T-cell (primary cell): Measurements from ENCODE around the gene AK4. TPM values are rescaled to one million over a fixed set of nuclear protein-coding genes. Genes with fewer than 3 reads are reported as not detected.

Source experiments
- ATAC-seq, 4 experiments: fragments of 200-7000 bp in 3 of 4; fragments of 150-1000 bp in 1 of 4; cut with Tn5 transposase; replicated peaks in 1 of 4; 1 replicate in 3 of 4; 2 replicates in 1 of 4; pipeline ENCODE4 v1.10.0; 2021; ENCODE audit warnings: moderate library complexity in 3 of 4, mild to moderate bottlenecking in 2 of 4, moderate number of reproducible peaks in 1 of 4
- CTCF ChIA-PET, 2 donors: fragments of 300-600 bp; sonication (Branson Sonifier 250); formaldehyde crosslinking; loops; one replicate each; lab custom pipeline; 2022; ENCODE audit warnings: antibody characterized with exemption in 2 of 2; lab: Charles Lee
- POLR2A ChIA-PET, 2 donors: fragments of 300-600 bp; sonication (Branson Sonifier 250); formaldehyde crosslinking; loops; one replicate each; lab custom pipeline; 2022; ENCODE audit warnings: antibody characterized with exemption in 2 of 2; lab: Charles Lee
- DNase-seq, 35 experiments: peaks; one replicate each; pipeline versions ENCODE4 v3.0.0 to v3.0.0-alpha.2; 2013 to 2023
- H3K27ac ChIP-seq: one replicate; pipeline ENCODE4 v1.5.1; 2013; ENCODE audit warnings: low read length
- H3K27me3 ChIP-seq, 2 experiments: replicated peaks in 1 of 2; 1 replicate in 1 of 2; 2 replicates in 1 of 2; pipeline versions ENCODE4 v1.6.1 to v1.7.0; 2013; ENCODE audit warnings: low read length in 1 of 2, mixed read lengths in 1 of 2; ENCODE audit not compliant: control insufficient read depth in 2 of 2, insufficient read depth in 2 of 2; ENCODE audit errors: extremely low read depth in 1 of 2
- H3K36me3 ChIP-seq, 2 donors: 1 replicate in 1 of 2; 2 replicates in 1 of 2; pipeline versions ENCODE4 v1.6.1 to v1.7.0; 2013; ENCODE audit warnings: low read length in 1 of 2; ENCODE audit not compliant: control insufficient read depth in 2 of 2, insufficient read depth in 1 of 2; ENCODE audit errors: extremely low read depth in 1 of 2
- H3K4me1 ChIP-seq, 2 experiments: 1 replicate in 1 of 2; 2 replicates in 1 of 2; pipeline versions ENCODE4 v1.6.1 to v1.7.0; 2013; ENCODE audit warnings: low read length in 2 of 2, mixed read lengths in 1 of 2; ENCODE audit not compliant: insufficient read depth in 2 of 2, control insufficient read depth in 1 of 2; ENCODE audit errors: extremely low read depth in 1 of 2
- H3K4me3 ChIP-seq, 2 donors: 1 replicate in 1 of 2; 2 replicates in 1 of 2; pipeline versions ENCODE4 v1.5.1 to v1.7.0; 2013; ENCODE audit warnings: mild to moderate bottlenecking in 2 of 2, low read length in 1 of 2, moderate library complexity in 1 of 2; ENCODE audit not compliant: control insufficient read depth in 1 of 2; ENCODE audit errors: extremely low read depth in 1 of 2
- H3K9me3 ChIP-seq: 2 replicates; pipeline ENCODE4 v1.7.0; 2013
- H3K27ac Mint-ChIP-seq, 2 donors: one replicate each; pipeline ENCODE4 v1.8.0; 2020 to 2021; ENCODE audit warnings: mild to moderate bottlenecking in 2 of 2, mixed read lengths in 2 of 2
- H3K27me3 Mint-ChIP-seq, 2 donors: one replicate each; pipeline ENCODE4 v1.8.0; 2021 to 2022; ENCODE audit warnings: mixed read lengths in 2 of 2
- H3K36me3 Mint-ChIP-seq: one replicate; pipeline ENCODE4 v1.8.0; 2021; ENCODE audit warnings: mixed read lengths
- H3K4me1 Mint-ChIP-seq, 3 donors: one replicate each; pipeline ENCODE4 v1.8.0; 2020 to 2022; ENCODE audit warnings: mixed read lengths in 3 of 3, mild to moderate bottlenecking in 1 of 3
- H3K4me3 Mint-ChIP-seq, 3 donors: one replicate each; pipeline ENCODE4 v1.8.0; 2020 to 2022; ENCODE audit warnings: mild to moderate bottlenecking in 3 of 3, mixed read lengths in 3 of 3, moderate library complexity in 3 of 3
- H3K9me3 Mint-ChIP-seq, 3 donors: one replicate each; pipeline ENCODE4 v1.8.0; 2020 to 2022; ENCODE audit warnings: mixed read lengths in 3 of 3
- WGBS: methylation state at CpG from one replicate; pipeline ENCODE4 v1.1.5; 2013; ENCODE audit warnings: missing lambda C conversion rate; ENCODE audit not compliant: insufficient coverage; 5-methylcytosine and 5-hydroxymethylcytosine counted together
- total RNA-seq, 35 experiments: library from RNA in 6 of 35; stranded (reverse) in 6 of 35; fragments of 120-200 nt in 1 of 35; gene quantifications; one replicate each; pipeline versions ENCODE4 v1.2.1 to v1.2.4 and lab custom pipeline; 2013 to 2026

The AK4 gene
- total RNA-seq, 5 donors from 2014 or later (not counting 1 experiment from before 2014, with no cell fraction given) = 0.18 to 2.4 (median 1.1) TPM

GRCh38 chr1:65200411-65200810 lies 52.4 kb downstream of the AK4 start:
- CTCF ChIA-PET = interaction anchor here in 1 of 2 donors (1.0 to 1.1 kb wide), 2 partner anchors 15 to 487 kb away, joined by 3 read pairs; no protein-coding TSS in a partner anchor
- Mint-ChIP-seq H3K4me1 (no peaks in the 10 kb centered on the region), H3K4me3 (no peak overlapping the region), H3K36me3 (no peaks in the 10 kb centered on the region), H3K27me3 (peaks cover 5 to 7% of the 10 kb centered on the region in 2 donors), H3K9me3 (no peaks in the 10 kb centered on the region), H3K27ac (no peak overlapping the region)
- POLR2A ChIA-PET = interaction anchor here in 1 of 2 donors (0.6 kb wide), 1 partner anchor 1754 kb away, joined by 3 read pairs; no protein-coding TSS in a partner anchor
- H3K4me1 ChIP-seq = no peaks in the 10 kb centered on the region
- H3K9me3 ChIP-seq = no peaks in the 10 kb centered on the region
- no peaks in the 10 kb centered on the region for H3K36me3 ChIP-seq
- no peak overlapping the region for H3K27ac ChIP-seq
- DNase-seq = no peak
- WGBS = 83% methylated on average over 2 of the region's 2 CpGs
- no peaks in the 10 kb centered on the region for H3K27me3 ChIP-seq
- no peak for ATAC-seq
- no peak overlapping the region for H3K4me3 ChIP-seq

- POLR2A ChIA-PET = no interaction called here
- Mint-ChIP-seq H3K4me3 (no peak overlapping the region), H3K27me3 (peaks cover 2 to 5% of the 10 kb centered on the region in 2 donors), H3K27ac (no peak overlapping the region), H3K4me1 (peaks cover 4 to 6% (median 5%) of the 10 kb centered on the region in 3 donors), H3K36me3 (no peaks in the 10 kb centered on the region), H3K9me3 (no peaks in the 10 kb centered on the region)
- Histone ChIP-seq H3K9me3 (no peaks in the 10 kb centered on the region), H3K36me3 (no peaks in the 10 kb centered on the region), H3K27me3 (peaks cover 0 to 4% of the 10 kb centered on the region in 2 experiments), H3K4me1 (no peaks in the 10 kb centered on the region), H3K27ac (no peak overlapping the region), H3K4me3 (no peak overlapping the region)
- DNase-seq = no peak
- CTCF ChIA-PET = interaction anchor here (0.5 to 1.3 kb wide), 2 partner anchors 26 to 934 kb away, joined by 3 to 4 read pairs; no protein-coding TSS in a partner anchor
- no CpG with 5 or more reads among the region's 2 CpGs for WGBS
- no peak for ATAC-seq
Measured at GRCh38 chr1:65206836-65207235, 58.8 kb downstream of the AK4 start.

DNA sequence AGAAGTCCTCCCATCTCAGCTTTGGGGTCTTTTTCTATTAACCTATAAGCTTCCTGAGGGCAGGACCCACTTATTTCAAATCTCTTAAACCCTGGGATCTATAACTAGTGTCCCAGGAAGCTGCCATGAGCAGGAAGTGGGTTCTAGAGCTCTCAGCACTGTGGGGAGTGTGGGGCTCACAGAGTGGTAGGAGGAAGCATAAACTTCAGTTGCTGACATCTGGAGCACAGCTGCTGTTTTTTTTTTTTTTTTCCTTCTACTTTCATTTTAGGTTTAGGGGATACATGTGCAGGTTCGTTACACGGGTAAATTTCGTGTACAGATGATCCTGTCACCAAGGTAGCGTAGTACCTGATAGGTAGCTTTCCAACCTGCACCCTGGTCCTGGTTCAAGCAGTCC lies 59.3 kb downstream of the AK4 start:
- peaks cover 0 to 4% of the 10 kb centered on the region in 2 experiments for H3K27me3 ChIP-seq
- H3K4me3 ChIP-seq = no peak overlapping the region
- H3K27ac ChIP-seq = no peak overlapping the region
- Mint-ChIP-seq H3K27me3 (peaks cover 2 to 5% of the 10 kb centered on the region in 2 donors), H3K4me3 (no peak overlapping the region), H3K27ac (no peak overlapping the region), H3K36me3 (no peaks in the 10 kb centered on the region), H3K4me1 (peaks cover 4 to 6% (median 5%) of the 10 kb centered on the region in 3 donors), H3K9me3 (no peaks in the 10 kb centered on the region)
- no peaks in the 10 kb centered on the region for H3K36me3 ChIP-seq
- ChIA-PET CTCF (interaction anchor here in 1 of 2 donors (1.3 kb wide), 1 partner anchor 25 kb away, joined by 3 read pairs; no protein-coding TSS in a partner anchor), POLR2A (no interaction called here)
- no peaks in the 10 kb centered on the region for H3K9me3 ChIP-seq
- DNase-seq = no peak
- H3K4me1 ChIP-seq = no peaks in the 10 kb centered on the region
- 34% methylated on average over 4 of the region's 4 CpGs for WGBS
- no peak for ATAC-seq

GRCh38 chr1:65208563-65208973 lies 60.6 kb downstream of the AK4 start:
- H3K4me1 ChIP-seq = no peaks in the 10 kb centered on the region
- H3K9me3 Mint-ChIP-seq = no peaks in the 10 kb centered on the region
- H3K36me3 ChIP-seq = no peaks in the 10 kb centered on the region
- ChIA-PET POLR2A (no interaction called here), CTCF (interaction anchor here in 1 of 2 donors (1.0 to 1.2 kb wide), 3 partner anchors 143 to 212 kb away, joined by 3 read pairs; partner anchors contain the start of genes LEPR and LEPROT)
- H3K4me3 Mint-ChIP-seq = no peak overlapping the region
- H3K9me3 ChIP-seq = no peaks in the 10 kb centered on the region
- no peaks in the 10 kb centered on the region for H3K36me3 Mint-ChIP-seq
- H3K27me3 ChIP-seq = peaks cover 0 to 4% of the 10 kb centered on the region in 2 experiments
- H3K4me3 ChIP-seq = no peak overlapping the region
- DNase-seq (no peak), ATAC-seq (no peak)
- H3K27ac Mint-ChIP-seq = no peak overlapping the region
- H3K4me1 Mint-ChIP-seq = peaks cover 4 to 6% (median 5%) of the 10 kb centered on the region in 3 donors
- H3K27ac ChIP-seq = no peak overlapping the region
- peaks cover 2 to 5% of the 10 kb centered on the region in 2 donors for H3K27me3 Mint-ChIP-seq
- 92% methylated on average over 4 of the region's 8 CpGs for WGBS

- CTCF ChIA-PET = interaction anchor here in 1 of 2 donors (0.7 to 1.2 kb wide), 4 partner anchors 49 to 211 kb away, joined by 3 read pairs; partner anchors contain the start of genes LEPR and LEPROT
- H3K36me3 ChIP-seq = no peaks in the 10 kb centered on the region
- DNase-seq (peak in 1 of 35 experiments; percentile 29), ATAC-seq (no peak)
- H3K4me3 ChIP-seq = no peak overlapping the region
- Mint-ChIP-seq H3K9me3 (no peaks in the 10 kb centered on the region), H3K4me3 (no peak overlapping the region), H3K4me1 (peaks cover 4 to 6% (median 5%) of the 10 kb centered on the region in 3 donors), H3K36me3 (no peaks in the 10 kb centered on the region), H3K27me3 (peaks cover 2 to 5% of the 10 kb centered on the region in 2 donors), H3K27ac (no peak overlapping the region)
- H3K4me1 ChIP-seq = no peaks in the 10 kb centered on the region
- WGBS = 56% methylated on average over 2 of the region's 6 CpGs
- no peaks in the 10 kb centered on the region for H3K9me3 ChIP-seq
- H3K27me3 ChIP-seq = peaks cover 0 to 4% of the 10 kb centered on the region in 2 experiments
- H3K27ac ChIP-seq = no peak overlapping the region
- POLR2A ChIA-PET = no interaction called here
Measured at GRCh38 chr1:65209005-65209885, 61.2 kb downstream of the AK4 start.

DNA sequence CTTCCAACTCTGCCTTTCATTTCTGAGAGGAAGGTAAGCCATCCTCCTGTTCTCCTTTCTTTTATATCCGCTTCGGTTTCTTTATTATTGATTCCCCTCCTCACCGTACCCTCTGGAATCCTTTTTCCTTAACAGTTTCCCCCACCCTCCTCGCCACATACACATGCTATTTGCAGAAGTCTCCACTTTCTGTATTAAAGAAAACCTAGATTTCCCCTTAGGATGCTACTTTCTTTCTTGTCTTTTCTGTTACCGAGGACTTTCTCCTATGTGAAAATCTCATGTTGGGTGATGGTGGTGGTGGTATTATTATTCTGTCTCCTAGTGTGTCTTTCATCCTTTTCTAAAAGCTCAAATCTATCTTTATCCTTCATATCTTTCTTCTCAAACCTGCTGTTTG lies 62.3 kb downstream of the AK4 start:
- Mint-ChIP-seq H3K36me3 (no peaks in the 10 kb centered on the region), H3K9me3 (no peaks in the 10 kb centered on the region), H3K4me3 (no peak overlapping the region), H3K27ac (no peak overlapping the region), H3K4me1 (peaks cover 5 to 6% (median 5%) of the 10 kb centered on the region in 3 donors), H3K27me3 (peaks cover 2 to 5% of the 10 kb centered on the region in 2 donors)
- ATAC-seq (no peak), DNase-seq (no peak)
- Histone ChIP-seq H3K9me3 (no peaks in the 10 kb centered on the region), H3K27me3 (peaks cover 0 to 4% of the 10 kb centered on the region in 2 experiments), H3K4me1 (no peaks in the 10 kb centered on the region), H3K4me3 (no peak overlapping the region), H3K27ac (no peak overlapping the region), H3K36me3 (no peaks in the 10 kb centered on the region)
- ChIA-PET CTCF (no interaction called here), POLR2A (no interaction called here)
- 91% methylated on average over 4 of the region's 5 CpGs for WGBS
